A549 (cell line): ENCODE measurements around the gene NKAPD1.

ENCODE experiments used
- CHD2 ChIP-seq: fragments of 150-350 bp; IDR thresholded peaks from 2 replicates; pipeline ENCODE4 v1.6.1; 2014; ENCODE audit warnings: low read length; ENCODE audit not compliant: partially characterized antibody
- ESRRA ChIP-seq: fragments of 150-350 bp; IDR thresholded peaks from 2 replicates; pipeline ENCODE4 v1.6.1; 2014; ENCODE audit warnings: mild to moderate bottlenecking, low read length, borderline replicate concordance
- MAFK ChIP-seq: fragments of 450-650 bp; IDR thresholded peaks from 2 replicates; pipeline ENCODE4 v1.6.1; 2014; ENCODE audit not compliant: partially characterized antibody
- PHF8 ChIP-seq: fragments of 200-600 bp; sonication (generic); IDR thresholded peaks from 2 replicates; pipeline ENCODE4 v1.6.1; 2016; ENCODE audit warnings: low read depth, mild to moderate bottlenecking, antibody characterized with exemption, moderate library complexity, borderline replicate concordance
- POLR2A ChIP-seq: IDR thresholded peaks from 2 replicates; pipeline ENCODE4 v1.6.1; 2012; ENCODE audit warnings: mild to moderate bottlenecking, low read length
- POLR2AphosphoS2 ChIP-seq: conservative IDR thresholded peaks from 2 replicates; pipeline ENCODE4 v1.6.1; 2012; ENCODE audit warnings: low read length, improper control_type of control experiment, inconsistent platforms
- SREBF2 ChIP-seq: fragments of 450-650 bp; IDR thresholded peaks from 2 replicates; pipeline ENCODE4 v1.6.1; 2014; ENCODE audit warnings: mild to moderate bottlenecking, moderate library complexity
- TF ChIP-seq, protein P1 (sequence below): fragments of >200 bp; sonication (Bioruptor Twin); formaldehyde crosslinking; IDR thresholded peaks from 3 replicates; pipeline ENCODE4 v1.5.1; 2016
- TF ChIP-seq, protein P2 (sequence below): fragments of 200-600 bp; sonication (generic); IDR thresholded peaks from 2 replicates; pipeline ENCODE4 v1.6.1; 2016; ENCODE audit warnings: antibody characterized with exemption, mild to moderate bottlenecking, moderate library complexity
- TF ChIP-seq, protein P3 (sequence below): fragments of 150-350 bp; IDR thresholded peaks from 2 replicates; pipeline ENCODE4 v1.6.1; 2014; ENCODE audit warnings: low read depth, mild to moderate bottlenecking, low read length

DNA sequence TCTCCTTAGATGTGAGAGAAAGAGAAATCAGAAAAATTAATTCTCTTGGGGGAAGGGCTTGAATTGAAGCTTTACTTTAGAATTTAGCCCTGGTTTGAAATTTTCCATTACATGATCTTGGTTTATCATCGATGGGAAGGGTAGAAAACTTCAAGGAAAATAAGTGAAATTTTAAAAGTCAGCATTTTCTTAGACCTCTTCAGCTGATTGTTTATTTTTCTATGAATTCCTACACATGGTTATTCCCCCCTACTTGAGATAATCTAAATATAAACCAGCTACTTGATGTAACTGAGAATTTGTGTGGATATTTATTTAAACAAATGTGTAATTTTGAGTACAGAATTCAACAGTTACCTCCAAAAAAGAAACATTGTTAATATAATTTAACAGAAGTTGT is 11.2 kb upstream of the NKAPD1 start:
- no peak for TF ChIP-seq PHF8
- TF ChIP-seq ESRRA, result no peak
- TF ChIP-seq, protein P1, sequence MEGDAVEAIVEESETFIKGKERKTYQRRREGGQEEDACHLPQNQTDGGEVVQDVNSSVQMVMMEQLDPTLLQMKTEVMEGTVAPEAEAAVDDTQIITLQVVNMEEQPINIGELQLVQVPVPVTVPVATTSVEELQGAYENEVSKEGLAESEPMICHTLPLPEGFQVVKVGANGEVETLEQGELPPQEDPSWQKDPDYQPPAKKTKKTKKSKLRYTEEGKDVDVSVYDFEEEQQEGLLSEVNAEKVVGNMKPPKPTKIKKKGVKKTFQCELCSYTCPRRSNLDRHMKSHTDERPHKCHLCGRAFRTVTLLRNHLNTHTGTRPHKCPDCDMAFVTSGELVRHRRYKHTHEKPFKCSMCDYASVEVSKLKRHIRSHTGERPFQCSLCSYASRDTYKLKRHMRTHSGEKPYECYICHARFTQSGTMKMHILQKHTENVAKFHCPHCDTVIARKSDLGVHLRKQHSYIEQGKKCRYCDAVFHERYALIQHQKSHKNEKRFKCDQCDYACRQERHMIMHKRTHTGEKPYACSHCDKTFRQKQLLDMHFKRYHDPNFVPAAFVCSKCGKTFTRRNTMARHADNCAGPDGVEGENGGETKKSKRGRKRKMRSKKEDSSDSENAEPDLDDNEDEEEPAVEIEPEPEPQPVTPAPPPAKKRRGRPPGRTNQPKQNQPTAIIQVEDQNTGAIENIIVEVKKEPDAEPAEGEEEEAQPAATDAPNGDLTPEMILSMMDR, result no peak
- TF ChIP-seq CHD2, result no peak
- peak; percentile 61 for TF ChIP-seq MAFK
- TF ChIP-seq, protein P2, sequence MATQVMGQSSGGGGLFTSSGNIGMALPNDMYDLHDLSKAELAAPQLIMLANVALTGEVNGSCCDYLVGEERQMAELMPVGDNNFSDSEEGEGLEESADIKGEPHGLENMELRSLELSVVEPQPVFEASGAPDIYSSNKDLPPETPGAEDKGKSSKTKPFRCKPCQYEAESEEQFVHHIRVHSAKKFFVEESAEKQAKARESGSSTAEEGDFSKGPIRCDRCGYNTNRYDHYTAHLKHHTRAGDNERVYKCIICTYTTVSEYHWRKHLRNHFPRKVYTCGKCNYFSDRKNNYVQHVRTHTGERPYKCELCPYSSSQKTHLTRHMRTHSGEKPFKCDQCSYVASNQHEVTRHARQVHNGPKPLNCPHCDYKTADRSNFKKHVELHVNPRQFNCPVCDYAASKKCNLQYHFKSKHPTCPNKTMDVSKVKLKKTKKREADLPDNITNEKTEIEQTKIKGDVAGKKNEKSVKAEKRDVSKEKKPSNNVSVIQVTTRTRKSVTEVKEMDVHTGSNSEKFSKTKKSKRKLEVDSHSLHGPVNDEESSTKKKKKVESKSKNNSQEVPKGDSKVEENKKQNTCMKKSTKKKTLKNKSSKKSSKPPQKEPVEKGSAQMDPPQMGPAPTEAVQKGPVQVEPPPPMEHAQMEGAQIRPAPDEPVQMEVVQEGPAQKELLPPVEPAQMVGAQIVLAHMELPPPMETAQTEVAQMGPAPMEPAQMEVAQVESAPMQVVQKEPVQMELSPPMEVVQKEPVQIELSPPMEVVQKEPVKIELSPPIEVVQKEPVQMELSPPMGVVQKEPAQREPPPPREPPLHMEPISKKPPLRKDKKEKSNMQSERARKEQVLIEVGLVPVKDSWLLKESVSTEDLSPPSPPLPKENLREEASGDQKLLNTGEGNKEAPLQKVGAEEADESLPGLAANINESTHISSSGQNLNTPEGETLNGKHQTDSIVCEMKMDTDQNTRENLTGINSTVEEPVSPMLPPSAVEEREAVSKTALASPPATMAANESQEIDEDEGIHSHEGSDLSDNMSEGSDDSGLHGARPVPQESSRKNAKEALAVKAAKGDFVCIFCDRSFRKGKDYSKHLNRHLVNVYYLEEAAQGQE, result no peak
- TF ChIP-seq SREBF2, result no peak
- TF ChIP-seq POLR2AphosphoS2, result no peak
- TF ChIP-seq POLR2A, result no peak
- TF ChIP-seq, protein P3, sequence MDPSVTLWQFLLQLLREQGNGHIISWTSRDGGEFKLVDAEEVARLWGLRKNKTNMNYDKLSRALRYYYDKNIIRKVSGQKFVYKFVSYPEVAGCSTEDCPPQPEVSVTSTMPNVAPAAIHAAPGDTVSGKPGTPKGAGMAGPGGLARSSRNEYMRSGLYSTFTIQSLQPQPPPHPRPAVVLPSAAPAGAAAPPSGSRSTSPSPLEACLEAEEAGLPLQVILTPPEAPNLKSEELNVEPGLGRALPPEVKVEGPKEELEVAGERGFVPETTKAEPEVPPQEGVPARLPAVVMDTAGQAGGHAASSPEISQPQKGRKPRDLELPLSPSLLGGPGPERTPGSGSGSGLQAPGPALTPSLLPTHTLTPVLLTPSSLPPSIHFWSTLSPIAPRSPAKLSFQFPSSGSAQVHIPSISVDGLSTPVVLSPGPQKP, result no peak
